ENCODE measurements around the gene OR10T2.

The OR10T2 gene

GRCh38 chr1:158355773-158356285, 43.4 kb downstream of the OR10T2 start:
- TF ChIP-seq FOXM1 (IDR thresholded peaks at IDR 0.05; ENCODE audit: borderline replicate concordance, low read depth) (no peak), CEBPB (IDR thresholded peaks at IDR 0.05) (no peak), RAD21 (IDR thresholded peaks at IDR 0.05; ENCODE audit: low read depth) (no peak), NFIC (IDR thresholded peaks at IDR 0.05) (no peak), TAF1 (IDR thresholded peaks at IDR 0.05; ENCODE audit: low read depth) (no peak), TCF12 (IDR thresholded peaks at IDR 0.05; ENCODE audit: low read depth) (no peak), YY1 (IDR thresholded peaks at IDR 0.05; ENCODE audit: low read depth) (no peak), CREB1 (IDR thresholded peaks at IDR 0.05; ENCODE audit: low read depth) (no peak), EP300 (IDR thresholded peaks at IDR 0.05; ENCODE audit: borderline replicate concordance) (no peak), TEAD4 (IDR thresholded peaks at IDR 0.05) (no peak), EGR1 (IDR thresholded peaks at IDR 0.05) (no peak), ZBTB7A (IDR thresholded peaks at IDR 0.05; ENCODE audit: low read depth) (no peak)
- TF ChIP-seq, protein P1, sequence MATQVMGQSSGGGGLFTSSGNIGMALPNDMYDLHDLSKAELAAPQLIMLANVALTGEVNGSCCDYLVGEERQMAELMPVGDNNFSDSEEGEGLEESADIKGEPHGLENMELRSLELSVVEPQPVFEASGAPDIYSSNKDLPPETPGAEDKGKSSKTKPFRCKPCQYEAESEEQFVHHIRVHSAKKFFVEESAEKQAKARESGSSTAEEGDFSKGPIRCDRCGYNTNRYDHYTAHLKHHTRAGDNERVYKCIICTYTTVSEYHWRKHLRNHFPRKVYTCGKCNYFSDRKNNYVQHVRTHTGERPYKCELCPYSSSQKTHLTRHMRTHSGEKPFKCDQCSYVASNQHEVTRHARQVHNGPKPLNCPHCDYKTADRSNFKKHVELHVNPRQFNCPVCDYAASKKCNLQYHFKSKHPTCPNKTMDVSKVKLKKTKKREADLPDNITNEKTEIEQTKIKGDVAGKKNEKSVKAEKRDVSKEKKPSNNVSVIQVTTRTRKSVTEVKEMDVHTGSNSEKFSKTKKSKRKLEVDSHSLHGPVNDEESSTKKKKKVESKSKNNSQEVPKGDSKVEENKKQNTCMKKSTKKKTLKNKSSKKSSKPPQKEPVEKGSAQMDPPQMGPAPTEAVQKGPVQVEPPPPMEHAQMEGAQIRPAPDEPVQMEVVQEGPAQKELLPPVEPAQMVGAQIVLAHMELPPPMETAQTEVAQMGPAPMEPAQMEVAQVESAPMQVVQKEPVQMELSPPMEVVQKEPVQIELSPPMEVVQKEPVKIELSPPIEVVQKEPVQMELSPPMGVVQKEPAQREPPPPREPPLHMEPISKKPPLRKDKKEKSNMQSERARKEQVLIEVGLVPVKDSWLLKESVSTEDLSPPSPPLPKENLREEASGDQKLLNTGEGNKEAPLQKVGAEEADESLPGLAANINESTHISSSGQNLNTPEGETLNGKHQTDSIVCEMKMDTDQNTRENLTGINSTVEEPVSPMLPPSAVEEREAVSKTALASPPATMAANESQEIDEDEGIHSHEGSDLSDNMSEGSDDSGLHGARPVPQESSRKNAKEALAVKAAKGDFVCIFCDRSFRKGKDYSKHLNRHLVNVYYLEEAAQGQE (IDR thresholded peaks at IDR 0.05; ENCODE audit: low read depth): no peak
- TF ChIP-seq, protein P2, sequence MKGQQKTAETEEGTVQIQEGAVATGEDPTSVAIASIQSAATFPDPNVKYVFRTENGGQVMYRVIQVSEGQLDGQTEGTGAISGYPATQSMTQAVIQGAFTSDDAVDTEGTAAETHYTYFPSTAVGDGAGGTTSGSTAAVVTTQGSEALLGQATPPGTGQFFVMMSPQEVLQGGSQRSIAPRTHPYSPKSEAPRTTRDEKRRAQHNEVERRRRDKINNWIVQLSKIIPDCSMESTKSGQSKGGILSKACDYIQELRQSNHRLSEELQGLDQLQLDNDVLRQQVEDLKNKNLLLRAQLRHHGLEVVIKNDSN (IDR thresholded peaks at IDR 0.05): no peak
- TF ChIP-seq, protein P3, sequence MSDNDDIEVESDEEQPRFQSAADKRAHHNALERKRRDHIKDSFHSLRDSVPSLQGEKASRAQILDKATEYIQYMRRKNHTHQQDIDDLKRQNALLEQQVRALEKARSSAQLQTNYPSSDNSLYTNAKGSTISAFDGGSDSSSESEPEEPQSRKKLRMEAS (IDR thresholded peaks at IDR 0.05): no peak

DNA sequence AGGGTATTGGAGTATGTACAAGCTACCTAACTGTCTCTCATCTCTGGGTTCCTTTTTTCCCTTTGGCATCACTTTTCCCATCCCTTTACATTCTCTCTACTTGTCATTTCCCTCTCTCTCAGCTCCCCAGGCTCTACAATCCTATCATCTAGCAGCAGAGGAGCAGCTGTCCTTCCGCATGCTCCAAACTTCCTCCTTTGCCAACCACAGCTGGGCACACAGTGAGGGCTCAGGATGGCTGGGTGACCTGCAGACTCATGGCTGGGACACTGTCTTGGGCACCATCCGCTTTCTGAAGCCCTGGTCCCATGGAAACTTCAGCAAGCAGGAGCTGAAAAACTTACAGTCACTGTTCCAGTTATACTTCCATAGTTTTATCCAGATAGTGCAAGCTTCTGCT, 45.0 kb downstream of the OR10T2 start:
- TF ChIP-seq YY1 (IDR thresholded peaks at IDR 0.05; ENCODE audit: low read depth) (no peak), CREB1 (IDR thresholded peaks at IDR 0.05; ENCODE audit: low read depth) (no peak), EP300 (IDR thresholded peaks at IDR 0.05; ENCODE audit: borderline replicate concordance) (no peak), ZBTB7A (IDR thresholded peaks at IDR 0.05; ENCODE audit: low read depth) (no peak), CEBPB (IDR thresholded peaks at IDR 0.05) (no peak), NFIC (IDR thresholded peaks at IDR 0.05) (no peak), TAF1 (IDR thresholded peaks at IDR 0.05; ENCODE audit: low read depth) (no peak), RAD21 (IDR thresholded peaks at IDR 0.05; ENCODE audit: low read depth) (no peak), EGR1 (IDR thresholded peaks at IDR 0.05) (no peak), FOXM1 (IDR thresholded peaks at IDR 0.05; ENCODE audit: borderline replicate concordance, low read depth) (no peak), TEAD4 (IDR thresholded peaks at IDR 0.05) (no peak), TCF12 (IDR thresholded peaks at IDR 0.05; ENCODE audit: low read depth) (no peak)
- TF ChIP-seq, protein P2 (IDR thresholded peaks at IDR 0.05): no peak
- TF ChIP-seq, protein P1 (IDR thresholded peaks at IDR 0.05; ENCODE audit: low read depth): no peak
- TF ChIP-seq, protein P3 (IDR thresholded peaks at IDR 0.05): no peak

GRCh38 chr1:158353303-158354075, 45.8 kb downstream of the OR10T2 start, which contains the start of gene CD1E:
TSS of gene CD1E (plus strand) at chr1:158353894. CDS start at chr1:158353989, 95 bp downstream.
- no peak for TF ChIP-seq EP300 (IDR thresholded peaks at IDR 0.05; ENCODE audit: borderline replicate concordance)
- no peak for TF ChIP-seq TAF1 (IDR thresholded peaks at IDR 0.05; ENCODE audit: low read depth)
- no peak for TF ChIP-seq YY1 (IDR thresholded peaks at IDR 0.05; ENCODE audit: low read depth)
- no peak for TF ChIP-seq RAD21 (IDR thresholded peaks at IDR 0.05; ENCODE audit: low read depth)
- no peak for TF ChIP-seq ZBTB7A (IDR thresholded peaks at IDR 0.05; ENCODE audit: low read depth)
- TF ChIP-seq, protein P2 (IDR thresholded peaks at IDR 0.05): no peak
- no peak for TF ChIP-seq NFIC (IDR thresholded peaks at IDR 0.05)
- TF ChIP-seq, protein P1 (IDR thresholded peaks at IDR 0.05; ENCODE audit: low read depth): no peak
- TF ChIP-seq, protein P3 (IDR thresholded peaks at IDR 0.05): no peak
- TF ChIP-seq TCF12 (IDR thresholded peaks at IDR 0.05; ENCODE audit: low read depth): no peak
- no peak for TF ChIP-seq CREB1 (IDR thresholded peaks at IDR 0.05; ENCODE audit: low read depth)

Data from Ishikawa (cell line).